ACC112 (cell line): ENCODE data around the gene FLT1.

Source experiments
- H2AFZ ChIP-seq: fragments of 200-600 bp; sonication (generic); one replicate; pipeline ENCODE4 v1.6.0; 2017; ENCODE audit warnings: antibody characterized with exemption, low read length; ENCODE audit not compliant: unreplicated experiment
- H3K27ac ChIP-seq: fragments of 200-600 bp; sonication (generic); 2 replicates; pipeline ENCODE4 v1.5.1; 2014; ENCODE audit warnings: low read depth, mild to moderate bottlenecking, antibody characterized with exemption, low read length, moderate library complexity
- H3K27me3 ChIP-seq: fragments of 200-600 bp; sonication (generic); 2 replicates; pipeline ENCODE4 v1.6.1; 2014; ENCODE audit warnings: mild to moderate bottlenecking, antibody characterized with exemption, low read length, moderate library complexity, mixed read lengths; ENCODE audit not compliant: insufficient read depth
- H3K36me3 ChIP-seq: fragments of 200-600 bp; sonication (generic); 2 replicates; pipeline ENCODE4 v1.6.1; 2016; ENCODE audit warnings: mild to moderate bottlenecking, antibody characterized with exemption, low read length, moderate library complexity, mixed read lengths; ENCODE audit not compliant: insufficient read depth
- H3K4me1 ChIP-seq: fragments of 200-600 bp; sonication (generic); one replicate; pipeline ENCODE4 v1.6.1; 2016; ENCODE audit warnings: low read length, mixed read lengths; ENCODE audit not compliant: insufficient read depth, unreplicated experiment, control insufficient read depth
- H3K4me3 ChIP-seq: fragments of 200-600 bp; sonication (generic); 2 replicates; pipeline ENCODE4 v1.5.1; 2014; ENCODE audit warnings: mild to moderate bottlenecking, low read depth, low read length
- H3K79me2 ChIP-seq: fragments of 200-600 bp; sonication (generic); one replicate; pipeline ENCODE4 v1.6.0; 2016; ENCODE audit warnings: low read length; ENCODE audit not compliant: control insufficient read depth, unreplicated experiment, insufficient read depth

The FLT1 gene

DNA sequence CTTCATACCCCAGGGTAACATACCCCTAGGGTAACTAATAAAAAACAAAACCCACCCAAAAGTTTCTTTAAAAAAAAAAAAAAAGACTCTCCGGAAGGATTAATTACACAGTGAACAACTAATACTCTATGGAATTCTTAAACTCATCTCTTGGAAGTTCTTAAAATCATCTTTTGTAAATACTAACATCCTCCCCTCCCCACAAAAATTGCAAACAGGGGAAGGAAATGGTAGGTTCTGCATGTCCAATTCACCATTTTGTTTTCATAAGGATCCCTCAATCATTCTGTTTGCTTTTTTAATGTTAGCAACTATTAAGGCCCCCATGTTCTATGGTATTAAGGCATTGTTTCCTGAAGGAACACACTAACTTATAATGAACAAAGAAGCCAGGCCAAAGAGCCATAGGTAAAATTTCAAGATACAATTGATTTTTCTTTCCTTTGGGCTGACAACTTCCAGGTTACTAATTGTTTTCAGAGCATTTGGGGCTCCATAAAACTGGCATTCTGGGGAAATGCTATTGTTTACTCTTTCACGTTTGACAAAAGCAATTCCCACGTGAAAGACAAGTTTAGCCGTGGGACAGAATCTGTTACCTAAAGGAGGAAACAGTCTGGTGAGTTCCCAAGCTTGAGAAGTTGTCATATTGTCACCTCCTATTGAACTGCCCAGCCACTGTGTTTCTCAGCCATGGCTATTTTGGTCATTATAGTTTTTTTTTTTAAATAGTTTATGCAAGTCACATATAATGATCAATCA, 107.0 kb downstream of the FLT1 start:
- no peak overlapping the region for H2AFZ ChIP-seq
- H3K4me3 ChIP-seq = no peak overlapping the region
- H3K4me1 ChIP-seq = peaks cover 6% of the 10 kb centered on the region
- no peak overlapping the region for H3K27ac ChIP-seq
- no peaks in the 10 kb centered on the region for H3K36me3 ChIP-seq
- no peaks in the 10 kb centered on the region for H3K79me2 ChIP-seq
- H3K27me3 ChIP-seq = no peaks in the 10 kb centered on the region

DNA sequence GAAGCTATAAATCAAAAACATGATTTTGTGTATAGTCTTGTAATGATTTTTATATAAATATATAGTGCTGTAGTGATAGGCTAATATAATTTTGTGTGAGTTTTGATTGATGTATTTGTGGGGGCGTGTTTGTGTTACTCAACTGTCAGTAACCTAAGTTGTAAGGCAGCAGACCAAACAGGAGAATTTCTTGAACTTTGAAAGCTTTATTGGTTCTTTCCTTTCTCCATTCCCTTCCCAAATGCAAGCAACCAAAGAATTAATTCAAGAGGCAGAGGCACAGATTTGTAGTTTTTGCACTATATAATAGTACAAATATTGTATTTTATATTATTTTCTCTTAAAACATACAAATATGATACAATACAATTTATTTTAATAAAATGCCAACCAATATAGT, 109.6 kb downstream of the FLT1 start:
- Histone ChIP-seq H3K79me2 (no peaks in the 10 kb centered on the region), H3K27ac (no peak overlapping the region), H3K4me3 (no peak overlapping the region), H3K27me3 (no peaks in the 10 kb centered on the region), H3K4me1 (no peaks in the 10 kb centered on the region), H2AFZ (no peak overlapping the region), H3K36me3 (no peaks in the 10 kb centered on the region)

DNA sequence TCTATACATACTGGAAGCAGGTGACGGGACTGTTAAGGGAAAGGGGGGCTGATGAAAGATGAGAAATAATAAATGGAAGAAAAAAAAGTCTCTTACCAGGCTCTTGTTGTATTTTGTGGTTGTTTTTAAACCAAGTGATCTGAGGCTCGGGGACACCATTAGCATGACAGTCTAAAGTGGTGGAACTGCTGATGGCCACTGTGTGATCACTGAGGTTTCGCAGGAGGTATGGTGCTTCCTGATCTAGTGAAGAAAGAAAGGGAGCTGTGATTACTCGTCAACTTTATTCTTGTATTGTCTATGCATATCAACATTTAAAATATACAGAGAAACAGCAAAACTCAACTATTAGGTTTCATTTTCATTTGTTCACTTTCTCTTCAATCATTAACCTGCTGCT, 110.1 kb downstream of the FLT1 start:
- Histone ChIP-seq H3K79me2 (no peaks in the 10 kb centered on the region), H3K4me3 (no peak overlapping the region), H3K4me1 (no peaks in the 10 kb centered on the region), H3K36me3 (no peaks in the 10 kb centered on the region), H2AFZ (peak overlapping the region; percentile 23), H3K27me3 (no peaks in the 10 kb centered on the region), H3K27ac (no peak overlapping the region)

DNA sequence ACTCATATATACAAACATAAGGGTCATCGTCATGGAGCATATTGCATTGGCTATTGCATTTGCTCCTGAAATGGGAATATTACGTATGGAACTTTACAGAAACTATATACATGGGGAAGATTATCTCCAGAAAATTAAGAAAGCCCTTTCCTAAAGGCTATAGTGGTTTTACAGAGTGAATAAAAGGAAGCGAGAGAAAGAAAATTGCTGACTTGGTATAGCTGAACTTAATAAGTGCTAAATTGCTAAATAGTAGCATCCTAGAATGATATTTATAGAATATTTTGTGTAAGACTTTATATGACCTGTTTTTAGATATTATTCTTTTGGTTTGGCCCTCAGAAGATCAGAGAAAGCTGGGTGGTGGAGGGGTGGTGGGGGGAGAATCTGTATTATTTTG, 114.6 kb downstream of the FLT1 start:
- H2AFZ ChIP-seq = no peak overlapping the region
- no peaks in the 10 kb centered on the region for H3K27me3 ChIP-seq
- H3K4me1 ChIP-seq = no peaks in the 10 kb centered on the region
- H3K36me3 ChIP-seq = no peaks in the 10 kb centered on the region
- no peak overlapping the region for H3K27ac ChIP-seq
- H3K79me2 ChIP-seq = no peaks in the 10 kb centered on the region
- no peak overlapping the region for H3K4me3 ChIP-seq

DNA sequence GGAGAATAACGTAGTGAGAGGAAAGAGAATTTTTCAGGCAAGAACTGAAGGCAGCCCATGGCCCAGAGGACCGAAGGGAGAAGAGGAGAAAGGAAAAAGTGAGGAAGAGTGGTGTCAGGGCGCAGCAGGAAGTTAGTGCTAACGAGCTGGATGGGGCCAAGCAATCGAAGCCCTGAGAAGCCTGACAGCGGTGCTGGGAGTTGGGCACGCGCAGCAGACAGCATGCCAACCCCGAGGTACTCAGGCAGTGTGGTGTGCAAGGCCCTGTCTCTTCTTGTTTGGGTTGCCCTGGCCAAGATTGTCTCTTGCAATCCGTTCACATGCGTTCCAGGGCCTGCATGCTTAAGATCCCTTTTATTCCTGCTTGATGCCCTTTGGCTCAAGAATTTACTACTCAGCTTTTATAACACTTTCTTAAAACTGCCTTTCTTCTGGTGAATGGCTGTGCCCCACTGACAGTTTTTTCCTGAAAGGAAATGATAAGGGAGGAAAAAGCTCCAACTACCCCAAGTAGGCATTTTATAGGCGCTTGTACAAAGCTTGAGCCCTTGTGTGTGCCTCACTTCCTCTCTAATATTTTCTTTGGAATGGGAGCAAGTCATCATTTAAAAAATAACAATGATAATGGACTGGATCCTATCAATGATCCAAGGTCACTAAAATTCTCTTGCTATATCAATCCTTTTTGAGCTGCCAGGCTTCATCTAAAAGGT, 115.4 kb downstream of the FLT1 start:
- H3K27ac ChIP-seq = no peak overlapping the region
- no peaks in the 10 kb centered on the region for H3K4me1 ChIP-seq
- no peak overlapping the region for H3K4me3 ChIP-seq
- H3K36me3 ChIP-seq = no peaks in the 10 kb centered on the region
- no peaks in the 10 kb centered on the region for H3K27me3 ChIP-seq
- H3K79me2 ChIP-seq = no peaks in the 10 kb centered on the region
- H2AFZ ChIP-seq = peak overlapping the region; percentile 6

DNA sequence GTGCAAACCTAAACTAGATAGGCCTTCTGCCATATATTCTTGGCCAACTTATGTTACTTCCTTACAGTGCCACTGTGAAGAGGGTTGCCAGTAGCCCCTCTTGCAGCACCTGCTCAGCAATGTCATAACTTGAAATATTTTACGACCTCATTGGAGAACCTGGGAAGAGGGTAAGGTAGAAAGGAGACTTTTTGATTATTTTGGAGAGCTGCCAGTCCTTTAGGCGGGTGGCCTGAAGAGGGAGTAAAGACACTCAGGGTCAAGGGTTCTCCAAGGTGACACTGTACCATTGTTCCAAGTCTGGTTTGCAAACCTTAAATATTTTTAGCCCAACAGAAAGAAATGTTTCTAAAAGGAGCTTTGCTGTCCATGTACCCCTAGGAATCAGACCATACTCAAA, 118.3 kb downstream of the FLT1 start:
- no peaks in the 10 kb centered on the region for H3K36me3 ChIP-seq
- H2AFZ ChIP-seq = no peak overlapping the region
- no peaks in the 10 kb centered on the region for H3K79me2 ChIP-seq
- H3K4me3 ChIP-seq = no peak overlapping the region
- H3K4me1 ChIP-seq = no peaks in the 10 kb centered on the region
- H3K27me3 ChIP-seq = no peaks in the 10 kb centered on the region
- no peak overlapping the region for H3K27ac ChIP-seq

DNA sequence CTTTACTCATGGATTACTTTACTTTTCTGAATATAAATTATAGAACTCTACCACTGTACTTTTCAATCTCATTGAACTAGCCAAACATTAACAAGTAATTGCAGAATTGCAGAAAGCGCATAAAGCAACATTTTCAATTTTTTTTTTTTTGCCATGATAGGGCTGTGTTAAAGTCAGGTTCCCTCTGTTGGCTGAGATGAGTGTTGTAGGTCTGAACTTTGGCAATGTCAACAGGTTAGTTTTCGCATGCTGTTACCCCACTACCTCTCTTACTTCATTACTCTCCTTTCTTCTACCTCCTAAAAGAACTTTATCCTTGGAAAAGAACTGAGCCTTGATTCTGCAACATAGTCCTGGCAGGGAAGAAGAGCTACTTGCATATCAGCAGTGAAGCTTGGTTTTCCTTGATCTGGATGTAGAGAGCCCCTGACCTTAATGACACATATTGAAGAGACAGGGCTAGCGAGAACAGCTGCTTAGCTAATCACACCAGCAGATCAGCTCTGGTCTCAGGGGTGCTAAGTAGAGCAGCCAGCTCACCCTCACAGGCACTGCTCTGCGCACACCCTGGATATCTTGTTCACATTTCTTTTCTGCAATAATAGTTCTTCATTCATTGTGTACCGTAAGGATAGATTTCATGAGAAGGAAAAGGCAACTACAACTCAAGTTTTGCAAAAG, 119.5 kb downstream of the FLT1 start:
- no peaks in the 10 kb centered on the region for H3K36me3 ChIP-seq

DNA sequence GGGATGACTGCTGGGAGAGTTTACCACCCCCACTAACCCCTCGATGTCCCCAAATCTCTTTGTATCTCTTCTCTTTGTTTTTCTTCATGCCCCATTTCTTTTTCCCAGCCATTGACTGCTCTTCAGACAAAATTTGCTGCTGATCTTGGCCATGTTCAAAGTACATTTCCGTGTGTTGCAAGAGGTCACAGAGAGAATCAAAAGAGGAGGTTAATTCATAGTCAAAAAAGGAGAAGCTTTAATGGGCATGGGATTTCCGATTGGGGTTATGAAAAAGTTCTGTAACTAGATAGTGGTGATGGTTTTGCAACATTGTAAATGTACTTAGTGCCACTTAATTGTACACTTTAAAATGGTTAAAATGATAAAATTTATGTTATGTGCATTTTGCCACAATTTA, 121.1 kb downstream of the FLT1 start:
- no peak overlapping the region for H3K27ac ChIP-seq
- no peak overlapping the region for H3K4me3 ChIP-seq
- no peaks in the 10 kb centered on the region for H3K79me2 ChIP-seq
- H3K4me1 ChIP-seq = no peaks in the 10 kb centered on the region
- no peak overlapping the region for H2AFZ ChIP-seq
- no peaks in the 10 kb centered on the region for H3K27me3 ChIP-seq
- H3K36me3 ChIP-seq = no peaks in the 10 kb centered on the region

More for the DNA sequence above, 119.5 kb downstream of the FLT1 start:
- no peaks in the 10 kb centered on the region for H3K4me1 ChIP-seq
- no peak overlapping the region for H3K27ac ChIP-seq
- H3K4me3 ChIP-seq = no peak overlapping the region
- no peak overlapping the region for H2AFZ ChIP-seq
- no peaks in the 10 kb centered on the region for H3K27me3 ChIP-seq
- no peaks in the 10 kb centered on the region for H3K79me2 ChIP-seq

DNA sequence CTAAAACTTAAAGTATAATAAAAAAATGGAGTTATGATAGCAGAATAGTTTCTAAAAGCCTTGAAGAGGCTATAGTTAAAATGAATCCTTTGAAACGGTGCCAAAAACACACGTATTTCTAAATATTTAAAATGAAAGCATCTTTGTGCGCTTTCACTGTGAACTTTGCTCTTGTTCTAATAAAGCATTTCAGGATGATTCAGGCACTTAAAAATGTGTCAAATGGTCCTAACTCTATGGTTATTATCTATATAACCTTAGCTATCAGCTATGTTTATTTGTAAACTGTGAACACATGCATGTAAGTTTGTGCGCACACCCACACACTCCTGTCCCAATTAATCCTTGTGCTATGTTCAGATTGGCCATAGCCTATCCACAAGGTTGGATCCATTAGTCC, 124.5 kb downstream of the FLT1 start:
- Histone ChIP-seq H2AFZ (no peak overlapping the region), H3K79me2 (no peaks in the 10 kb centered on the region), H3K4me3 (no peak overlapping the region), H3K4me1 (no peaks in the 10 kb centered on the region), H3K27ac (no peak overlapping the region), H3K27me3 (no peaks in the 10 kb centered on the region), H3K36me3 (no peaks in the 10 kb centered on the region)

DNA sequence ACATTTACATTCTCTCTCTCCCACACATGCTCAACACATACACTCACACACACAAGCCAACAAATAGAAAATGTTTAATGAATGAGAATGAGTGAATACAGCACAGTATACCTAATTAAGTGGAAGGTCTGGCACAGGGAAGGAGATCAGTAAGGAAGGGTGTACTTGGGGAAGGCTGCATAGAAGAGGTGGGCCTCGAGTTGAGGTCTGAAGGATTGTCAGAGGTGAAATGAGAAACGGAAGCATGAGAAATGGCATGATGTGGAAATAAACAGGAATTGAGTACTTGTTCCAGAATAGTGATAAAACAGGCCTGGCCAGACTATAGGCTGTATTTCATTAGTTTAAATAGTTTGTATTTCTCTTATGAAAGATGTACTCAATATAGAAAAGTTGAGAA, 136.2 kb downstream of the FLT1 start:
- Histone ChIP-seq H3K36me3 (no peaks in the 10 kb centered on the region), H3K4me3 (no peak overlapping the region), H3K27ac (no peak overlapping the region), H3K27me3 (no peaks in the 10 kb centered on the region), H2AFZ (no peak overlapping the region), H3K79me2 (no peaks in the 10 kb centered on the region), H3K4me1 (peaks cover 8% of the 10 kb centered on the region)
